MM.1S (cell line): ENCODE results near the gene KATNBL1.

ENCODE experiments used
- DNase-seq: peaks from one replicate; pipeline ENCODE4 v3.0.0-alpha.2; 2015
- H2AFZ ChIP-seq: fragments of 300-600 bp; sonication (generic); 2 replicates; pipeline ENCODE4 v1.6.0; 2016; ENCODE audit warnings: antibody characterized with exemption, low read length
- H3F3A ChIP-seq: fragments of 300-600 bp; sonication (generic); 2 replicates; pipeline ENCODE4 v1.6.1; 2016; ENCODE audit warnings: mild to moderate bottlenecking, antibody characterized with exemption, low read length, moderate library complexity, mixed read lengths; ENCODE audit not compliant: insufficient read depth
- H3K27ac ChIP-seq: fragments of 300-600 bp; sonication (generic); 2 replicates; pipeline ENCODE4 v1.5.1; 2016; ENCODE audit warnings: mild to moderate bottlenecking, low read length
- H3K27me3 ChIP-seq: fragments of 300-600 bp; sonication (generic); replicated peaks from 2 replicates; pipeline ENCODE4 v1.6.0; 2016; ENCODE audit warnings: low read length; ENCODE audit not compliant: insufficient read depth
- H3K36me3 ChIP-seq: fragments of 300-600 bp; sonication (generic); replicated peaks from 2 replicates; pipeline ENCODE4 v1.6.1; 2016; ENCODE audit warnings: mild to moderate bottlenecking, low read length, mixed read lengths; ENCODE audit not compliant: insufficient read depth
- H3K4me1 ChIP-seq: fragments of 300-600 bp; sonication (generic); 2 replicates; pipeline ENCODE4 v1.6.1; 2016; ENCODE audit warnings: low read length, mixed read lengths
- H3K4me2 ChIP-seq: fragments of 300-600 bp; sonication (generic); 2 replicates; pipeline ENCODE4 v1.6.0; 2016; ENCODE audit warnings: low read depth, low read length
- H3K4me3 ChIP-seq: fragments of 300-600 bp; sonication (generic); 2 replicates; pipeline ENCODE4 v1.5.1; 2016; ENCODE audit warnings: low read length, mixed read lengths
- H3K79me2 ChIP-seq: fragments of 300-600 bp; sonication (generic); 2 replicates; pipeline ENCODE4 v1.6.1; 2016; ENCODE audit warnings: mixed run types, low read length, mixed read lengths
- H3K9ac ChIP-seq: fragments of 300-600 bp; sonication (generic); 2 replicates; pipeline ENCODE4 v1.6.1; 2016; ENCODE audit warnings: low read length, mixed read lengths
- H3K9me2 ChIP-seq: fragments of 300-600 bp; sonication (generic); replicated peaks from 2 replicates; pipeline ENCODE4 v1.6.1; 2016; ENCODE audit warnings: mild to moderate bottlenecking, low read length, mixed read lengths; ENCODE audit not compliant: insufficient read depth
- H3K9me3 ChIP-seq: fragments of 300-600 bp; sonication (generic); replicated peaks from 2 replicates; pipeline ENCODE4 v1.6.1; 2016; ENCODE audit warnings: mild to moderate bottlenecking, low read length, mixed read lengths; ENCODE audit not compliant: insufficient read depth
- H4K20me1 ChIP-seq: fragments of 300-600 bp; sonication (generic); 2 replicates; pipeline ENCODE4 v1.6.1; 2016; ENCODE audit warnings: mild to moderate bottlenecking, low read length, moderate library complexity, mixed read lengths; ENCODE audit not compliant: insufficient read depth
- CTCF ChIP-seq: fragments of 300-600 bp; sonication (generic); IDR thresholded peaks from 2 replicates; pipeline ENCODE4 v1.5.1; 2016; ENCODE audit warnings: antibody characterized with exemption, low read length, mixed read lengths
- EZH2 ChIP-seq: fragments of 300-600 bp; sonication (generic); optimal IDR thresholded peaks from 2 replicates; pipeline ENCODE3; 2017; ENCODE audit warnings: low read depth, mild to moderate bottlenecking, antibody characterized with exemption, low read length, mixed read lengths
- EZH2phosphoT487 ChIP-seq: fragments of 300-600 bp; sonication (generic); IDR thresholded peaks from 2 replicates; pipeline ENCODE4 v1.6.1; 2018; ENCODE audit warnings: antibody characterized with exemption, low read length

KATNBL1 gene

GRCh38 chr15:34216527-34217270 is 6.8 kb upstream of the KATNBL1 start:
- no peaks in the 10 kb centered on the region for H3K9me2 ChIP-seq
- no peaks in the 10 kb centered on the region for H3K79me2 ChIP-seq
- H3K27ac ChIP-seq: no peak overlapping the region
- no peak for DNase-seq
- H4K20me1 ChIP-seq: no peaks in the 10 kb centered on the region
- no peaks in the 10 kb centered on the region for H3K4me1 ChIP-seq
- H3K4me3 ChIP-seq: no peak overlapping the region
- H3K36me3 ChIP-seq: no peaks in the 10 kb centered on the region
- TF ChIP-seq EZH2: no peak
- no peak for TF ChIP-seq CTCF
- TF ChIP-seq EZH2phosphoT487: no peak
- H3K27me3 ChIP-seq: no peaks in the 10 kb centered on the region
- H3K9me3 ChIP-seq: no peaks in the 10 kb centered on the region
- H2AFZ ChIP-seq: no peak overlapping the region
- no peak overlapping the region for H3K4me2 ChIP-seq
- H3F3A ChIP-seq: no peaks in the 10 kb centered on the region
- H3K9ac ChIP-seq: no peak overlapping the region

- Histone ChIP-seq H3K4me2 (no peak overlapping the region), H3F3A (0 out of 2 replicates have a peak, but pooled peaks cover 3% of the 10 kb centered on the region), H3K9ac (no peak overlapping the region), H3K4me3 (no peak overlapping the region), H4K20me1 (no peaks in the 10 kb centered on the region), H3K36me3 (no peaks in the 10 kb centered on the region), H3K9me3 (no peaks in the 10 kb centered on the region), H3K27ac (no peak overlapping the region), H3K79me2 (peaks cover 4% of the 10 kb centered on the region), H3K4me1 (no peaks in the 10 kb centered on the region), H2AFZ (no peak overlapping the region), H3K9me2 (no peaks in the 10 kb centered on the region), H3K27me3 (no peaks in the 10 kb centered on the region)
- TF ChIP-seq CTCF (no peak), EZH2phosphoT487 (no peak), EZH2 (no peak)
- DNase-seq: no peak
These were observed 4.2 kb upstream of the KATNBL1 start for GRCh38 chr15:34214135-34214534.

- no peaks in the 10 kb centered on the region for H3K9me2 ChIP-seq
- no peak overlapping the region for H3K27ac ChIP-seq
- no peak overlapping the region for H2AFZ ChIP-seq
- TF ChIP-seq CTCF: no peak
- TF ChIP-seq EZH2: no peak
- no peak overlapping the region for H3K4me3 ChIP-seq
- no peak for DNase-seq
- H3K9me3 ChIP-seq: no peaks in the 10 kb centered on the region
- H3K4me1 ChIP-seq: no peaks in the 10 kb centered on the region
- no peaks in the 10 kb centered on the region for H4K20me1 ChIP-seq
- H3K9ac ChIP-seq: no peak overlapping the region
- peaks cover 9% of the 10 kb centered on the region for H3K79me2 ChIP-seq
- no peaks in the 10 kb centered on the region for H3K27me3 ChIP-seq
- 0 out of 2 replicates have a peak, but pooled peaks cover 4% of the 10 kb centered on the region for H3F3A ChIP-seq
- no peaks in the 10 kb centered on the region for H3K36me3 ChIP-seq
- H3K4me2 ChIP-seq: no peak overlapping the region
These were observed 3.8 kb upstream of the KATNBL1 start for GRCh38 chr15:34213690-34214089.
